Endodermal cell (in vitro differentiated cells): ENCODE results near the gene GLA. TPM values are rescaled to one million over a fixed set of nuclear protein-coding genes. Genes with fewer than 3 reads are reported as not detected.

ENCODE experiments used
- DNase-seq: peaks from one replicate; pipeline ENCODE4 v3.0.0-alpha.2; 2017
- H3K27ac ChIP-seq: 2 replicates; pipeline ENCODE4 v1.5.1; 2013; ENCODE audit warnings: mild to moderate bottlenecking, low read depth, low read length, moderate library complexity
- H3K27me3 ChIP-seq: 2 replicates; pipeline ENCODE4 v1.6.1; 2013; ENCODE audit warnings: mild to moderate bottlenecking, low read length, moderate library complexity; ENCODE audit not compliant: insufficient read depth, control insufficient read depth, poor library complexity, severe bottlenecking
- H3K36me3 ChIP-seq: 2 replicates; pipeline ENCODE4 v1.7.0; 2013; ENCODE audit warnings: mild to moderate bottlenecking, low read length, moderate library complexity; ENCODE audit not compliant: control insufficient read depth, insufficient read depth
- H3K4me1 ChIP-seq: one replicate; pipeline ENCODE4 v1.7.0; 2013; ENCODE audit warnings: low read length; ENCODE audit not compliant: control insufficient read depth, insufficient read depth
- H3K4me3 ChIP-seq: 2 replicates; pipeline ENCODE4 v1.5.1; 2013; ENCODE audit warnings: mild to moderate bottlenecking, low read length, moderate library complexity
- H3K9ac ChIP-seq: 2 replicates; pipeline ENCODE4 v1.6.1; 2013; ENCODE audit warnings: mild to moderate bottlenecking, low read length, moderate library complexity; ENCODE audit not compliant: poor library complexity, severe bottlenecking; ENCODE audit errors: extremely low read depth
- H3K9me3 ChIP-seq: 2 replicates; pipeline ENCODE4 v1.6.1; 2013; ENCODE audit warnings: mild to moderate bottlenecking, low read length, moderate library complexity; ENCODE audit not compliant: control insufficient read depth
- H3K27ac Mint-ChIP-seq: 2 replicates; pipeline ENCODE4 v1.8.0; 2020; ENCODE audit warnings: mixed read lengths
- H3K27me3 Mint-ChIP-seq: 2 replicates; pipeline ENCODE4 v1.8.0; 2021; ENCODE audit warnings: mild to moderate bottlenecking, mixed read lengths; ENCODE audit not compliant: insufficient read depth
- H3K36me3 Mint-ChIP-seq: 2 replicates; pipeline ENCODE4 v1.8.0; 2020; ENCODE audit warnings: low read depth, mixed read lengths
- H3K4me1 Mint-ChIP-seq: 2 replicates; pipeline ENCODE4 v1.8.0; 2020; ENCODE audit warnings: mixed read lengths
- H3K4me3 Mint-ChIP-seq: 2 replicates; pipeline ENCODE4 v1.8.0; 2020; ENCODE audit warnings: mild to moderate bottlenecking, moderate library complexity, mixed read lengths
- H3K9me3 Mint-ChIP-seq: 2 replicates; pipeline ENCODE4 v1.8.0; 2020; ENCODE audit warnings: mild to moderate bottlenecking, mixed read lengths
- WGBS, 2 experiments: methylation state at CpG; one replicate each; pipeline versions ENCODE4 v1.1.5 to v1.1.7; 2013; ENCODE audit warnings: missing lambda C conversion rate in 2 of 2, mixed read lengths in 1 of 2; ENCODE audit not compliant: insufficient coverage in 1 of 2, insufficient read length in 1 of 2; 5-methylcytosine and 5-hydroxymethylcytosine counted together
- total RNA-seq, 2 donors: library from RNA; stranded (reverse); fragmentation: NEBNext Ultra II Directional in 1 of 2; extraction: Animal tissue kit (Norgen Biotek cat#: 25700) in 1 of 2; gene quantifications; 2 replicates in 1 of 2; 3 replicates in 1 of 2; pipeline ENCODE4 v1.2.1, GENCODE V29; 2021
- TF ChIP-seq, protein P1 (sequence below): fragments of 200-600 bp; sonication (generic); conservative IDR thresholded peaks from 2 replicates; pipeline ENCODE4 v1.5.0; 2021; ENCODE audit warnings: antibody characterized with exemption, mild to moderate bottlenecking

Gene GLA
- total RNA-seq, 2 donors from 2014 or later: 33.2 to 35.9 TPM

DNA sequence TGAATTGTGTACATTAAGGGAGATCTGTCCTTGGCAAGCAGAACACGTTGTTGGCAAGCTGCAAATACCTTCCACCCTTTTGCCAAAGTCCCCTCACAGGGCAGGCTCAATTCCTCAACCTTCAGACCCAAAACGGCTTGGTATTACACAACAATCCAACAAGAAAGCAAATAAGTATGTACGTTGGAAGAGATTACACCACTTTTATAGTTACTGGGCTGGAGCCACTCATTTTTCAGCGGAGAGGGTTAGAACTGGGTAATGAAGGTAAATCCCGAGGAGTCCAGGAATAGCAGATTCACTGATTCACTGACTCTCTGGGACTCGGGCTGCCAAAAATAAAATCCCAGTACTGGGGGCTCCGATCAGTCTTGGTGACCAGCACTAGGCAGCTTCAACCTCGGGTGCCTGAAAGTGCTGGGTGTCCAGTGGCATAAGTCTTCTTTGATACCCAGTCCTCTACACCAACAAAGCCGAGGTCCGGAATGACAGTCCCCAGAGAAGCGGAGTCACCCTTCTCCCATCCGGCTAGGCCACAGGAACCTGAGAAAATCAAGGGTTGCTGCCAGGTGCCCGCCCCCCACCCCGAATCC is 59.8 kb downstream of the GLA start:
- 0% methylated on average over 1 to 13 of the region's 14 CpGs for WGBS, 2 experiments
- H3K36me3 Mint-ChIP-seq: peaks cover 14% of the 10 kb centered on the region
- no peaks in the 10 kb centered on the region for H3K4me1 Mint-ChIP-seq
- H3K27me3 ChIP-seq: no peaks in the 10 kb centered on the region
- H3K27ac ChIP-seq: no peak overlapping the region
- no peaks in the 10 kb centered on the region for H3K9me3 ChIP-seq
- peaks cover 12% of the 10 kb centered on the region for H3K36me3 ChIP-seq
- TF ChIP-seq, protein P1, sequence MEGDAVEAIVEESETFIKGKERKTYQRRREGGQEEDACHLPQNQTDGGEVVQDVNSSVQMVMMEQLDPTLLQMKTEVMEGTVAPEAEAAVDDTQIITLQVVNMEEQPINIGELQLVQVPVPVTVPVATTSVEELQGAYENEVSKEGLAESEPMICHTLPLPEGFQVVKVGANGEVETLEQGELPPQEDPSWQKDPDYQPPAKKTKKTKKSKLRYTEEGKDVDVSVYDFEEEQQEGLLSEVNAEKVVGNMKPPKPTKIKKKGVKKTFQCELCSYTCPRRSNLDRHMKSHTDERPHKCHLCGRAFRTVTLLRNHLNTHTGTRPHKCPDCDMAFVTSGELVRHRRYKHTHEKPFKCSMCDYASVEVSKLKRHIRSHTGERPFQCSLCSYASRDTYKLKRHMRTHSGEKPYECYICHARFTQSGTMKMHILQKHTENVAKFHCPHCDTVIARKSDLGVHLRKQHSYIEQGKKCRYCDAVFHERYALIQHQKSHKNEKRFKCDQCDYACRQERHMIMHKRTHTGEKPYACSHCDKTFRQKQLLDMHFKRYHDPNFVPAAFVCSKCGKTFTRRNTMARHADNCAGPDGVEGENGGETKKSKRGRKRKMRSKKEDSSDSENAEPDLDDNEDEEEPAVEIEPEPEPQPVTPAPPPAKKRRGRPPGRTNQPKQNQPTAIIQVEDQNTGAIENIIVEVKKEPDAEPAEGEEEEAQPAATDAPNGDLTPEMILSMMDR: no peak
- peak overlapping the region; percentile 84 for H3K4me3 Mint-ChIP-seq
- H3K9me3 Mint-ChIP-seq: peaks cover 56% of the 10 kb centered on the region
- peak overlapping the region; percentile 90 for H3K27ac Mint-ChIP-seq
- H3K27me3 Mint-ChIP-seq: peaks cover 4% of the 10 kb centered on the region
- H3K4me3 ChIP-seq: peak overlapping the region; percentile 92
- DNase-seq: no peak
- H3K4me1 ChIP-seq: no peaks in the 10 kb centered on the region
- H3K9ac ChIP-seq: peak overlapping the region; percentile 57

Other genes starting within 250 kb of the GLA start
- under 1 TPM; 0.15 to 0.91 TPM for gene DRP2, start 188.1 kb downstream of the GLA start, total RNA-seq
- under 1 TPM; 0.15 to 0.22 TPM for gene TAF7L, start 116.6 kb downstream of the GLA start, total RNA-seq
- 10 to 100 TPM; 18.5 to 20.7 TPM for gene TIMM8A, start 59.2 kb downstream of the GLA start, total RNA-seq
- 1 to 10 TPM; 2.3 to 3.4 TPM for gene BTK, start 21.7 kb downstream of the GLA start, total RNA-seq
- gene RPL36A, start 16.9 kb downstream of the GLA start, total RNA-seq: 100 to 1,000 TPM; 316 to 385 TPM
- gene HNRNPH2, start 297 bp upstream of the GLA start, total RNA-seq: 10 to 100 TPM; 75.2 to 80.7 TPM
- gene ARMCX4, start 77.5 kb upstream of the GLA start, total RNA-seq: 10 to 100 TPM; 15.5 to 20.4 TPM
- 10 to 100 TPM; 22.4 to 28.5 TPM for gene ARMCX1, start 142.6 kb upstream of the GLA start, total RNA-seq
- 10 to 100 TPM; 41.3 to 46.7 TPM for gene ARMCX6, start 210.1 kb upstream of the GLA start, total RNA-seq
- gene ARMCX3, start 215.2 kb upstream of the GLA start, total RNA-seq: 10 to 100 TPM; 29.4 to 31.9 TPM